Tibial nerve (tissue), 4 donors: ENCODE results near the gene SLC6A6. TPM values are rescaled to one million over a fixed set of nuclear protein-coding genes. Genes with fewer than 3 reads are reported as not detected.

Experiments
- DNase-seq, 2 donors: peaks; one replicate each; pipeline ENCODE4 v3.0.0-alpha.2; 2019; ENCODE audit warnings: low spot score in 2 of 2
- H3K27ac ChIP-seq, 4 donors: fragments of 200-600 bp; sonication (generic) in 3 of 4; one replicate each; pipeline ENCODE4 v1.5.1; 2017 to 2019; ENCODE audit warnings: mild to moderate bottlenecking in 1 of 4
- H3K27me3 ChIP-seq, 2 donors: fragments of 200-600 bp; sonication (generic) in 1 of 2; one replicate each; pipeline versions ENCODE4 v1.5.1 to v1.6.0; 2017 to 2019
- H3K36me3 ChIP-seq, 3 donors: fragments of 200-600 bp; sonication (generic); one replicate each; pipeline ENCODE4 v1.5.1; 2018 to 2019
- H3K4me1 ChIP-seq, 4 donors: fragments of 200-600 bp; sonication (generic) in 3 of 4; one replicate each; pipeline ENCODE4 v1.5.1; 2017 to 2019
- H3K4me3 ChIP-seq, 4 donors: fragments of 200-600 bp; sonication (generic) in 3 of 4; one replicate each; pipeline ENCODE4 v1.5.1; 2017 to 2019; ENCODE audit warnings: mild to moderate bottlenecking in 1 of 4, moderate library complexity in 1 of 4
- H3K9me3 ChIP-seq, 4 donors: fragments of 200-600 bp; sonication (generic) in 3 of 4; one replicate each; pipeline ENCODE4 v1.5.1; 2017 to 2019
- CTCF ChIP-seq, 5 experiments: fragments of 200-600 bp in 3 of 5; fragments of 450-650 bp in 2 of 5; sonication (generic) in 3 of 5; IDR thresholded peaks; one replicate each; pipeline ENCODE4 v1.5.1; 2016 to 2019; ENCODE audit warnings: antibody characterized with exemption in 5 of 5, mild to moderate bottlenecking in 3 of 5, moderate library complexity in 2 of 5
- EP300 ChIP-seq, 2 donors: sonication (generic); formaldehyde crosslinking; IDR thresholded peaks; one replicate each; pipeline ENCODE4 v1.6.1; 2017; ENCODE audit warnings: antibody characterized with exemption in 2 of 2, mild to moderate bottlenecking in 1 of 2
- POLR2A ChIP-seq, 2 donors: fragments of 450-650 bp; IDR thresholded peaks; one replicate each; pipeline ENCODE4 v1.6.1; 2017; ENCODE audit warnings: antibody characterized with exemption in 2 of 2, mild to moderate bottlenecking in 2 of 2, moderate library complexity in 2 of 2
- WGBS, 2 donors: methylation state at CpG; one replicate each; pipeline ENCODE4 v1.1.5; 2018; 5-methylcytosine and 5-hydroxymethylcytosine counted together
- total RNA-seq, 4 donors: library from RNA; depleted of rRNA; stranded (reverse); fragments of >200 nt; gene quantifications; one replicate each; pipeline ENCODE4 v1.1.0, GENCODE V29; 2016

SLC6A6 gene
- total RNA-seq, 4 donors from 2014 or later: 11.8 to 24.9 (median 13.5) TPM

- H3K9me3 ChIP-seq: no peaks in the 10 kb centered on the region
- 90% methylated on average over 21 to 24 of the region's 31 CpGs for WGBS, 2 donors
- TF ChIP-seq POLR2A (IDR thresholded peaks at IDR 0.05): no peak
- H3K27me3 ChIP-seq: no peaks in the 10 kb centered on the region
- no peak overlapping the region for H3K27ac ChIP-seq
- H3K36me3 ChIP-seq: peaks cover 0 to 9% (median 0%) of the 10 kb centered on the region in 3 donors
- H3K4me1 ChIP-seq: no peaks in the 10 kb centered on the region
- DNase-seq: no peak
- H3K4me3 ChIP-seq: no peak overlapping the region
Observed at GRCh38 chr3:14492948-14493881, 90.8 kb downstream of the SLC6A6 start.

GRCh38 chr3:14494279-14494972, 92.0 kb downstream of the SLC6A6 start:
- H3K27ac ChIP-seq: no peak overlapping the region
- no peak for DNase-seq
- no peaks in the 10 kb centered on the region for H3K9me3 ChIP-seq
- peaks cover 0 to 8% (median 0%) of the 10 kb centered on the region in 3 donors for H3K36me3 ChIP-seq
- no peaks in the 10 kb centered on the region for H3K27me3 ChIP-seq
- TF ChIP-seq EP300 (IDR thresholded peaks at IDR 0.05): no peak
- no peak for TF ChIP-seq POLR2A (IDR thresholded peaks at IDR 0.05)
- TF ChIP-seq CTCF (IDR thresholded peaks at IDR 0.05): no peak
- WGBS, 2 donors: 86% methylated on average over 14 to 17 of the region's 17 CpGs
- H3K4me1 ChIP-seq: no peaks in the 10 kb centered on the region
- no peak overlapping the region for H3K4me3 ChIP-seq

GRCh38 chr3:14494973-14495300, 92.5 kb downstream of the SLC6A6 start:
- TF ChIP-seq CTCF (IDR thresholded peaks at IDR 0.05) (no peak), POLR2A (IDR thresholded peaks at IDR 0.05) (no peak), EP300 (IDR thresholded peaks at IDR 0.05) (no peak)
- Histone ChIP-seq H3K4me1 (no peaks in the 10 kb centered on the region), H3K9me3 (peaks cover 0 to 5% (median 0%) of the 10 kb centered on the region in 4 donors), H3K27me3 (no peaks in the 10 kb centered on the region), H3K27ac (no peak overlapping the region), H3K4me3 (no peak overlapping the region), H3K36me3 (peaks cover 0 to 4% (median 0%) of the 10 kb centered on the region in 3 donors)
- WGBS, 2 donors: 84 to 85% methylated on average over 5 of the region's 5 CpGs
- DNase-seq: no peak

GRCh38 chr3:14496351-14496750, 93.9 kb downstream of the SLC6A6 start:
- Histone ChIP-seq H3K4me3 (no peak overlapping the region), H3K36me3 (no peaks in the 10 kb centered on the region), H3K4me1 (no peaks in the 10 kb centered on the region), H3K9me3 (peaks cover 0 to 19% (median 2%) of the 10 kb centered on the region in 4 donors), H3K27me3 (no peaks in the 10 kb centered on the region), H3K27ac (no peak overlapping the region)
- no peak for DNase-seq
- WGBS, 2 donors: 95 to 96% methylated on average over 9 of the region's 9 CpGs
- TF ChIP-seq CTCF (IDR thresholded peaks at IDR 0.05): no peak
- no peak for TF ChIP-seq POLR2A (IDR thresholded peaks at IDR 0.05)
- TF ChIP-seq EP300 (IDR thresholded peaks at IDR 0.05): no peak

GRCh38 chr3:14497321-14497720, 94.9 kb downstream of the SLC6A6 start:
- WGBS, 2 donors: 71 to 75% methylated on average over 10 of the region's 10 CpGs
- DNase-seq: no peak

More at GRCh38 chr3:14497321-14497720, 94.9 kb downstream of the SLC6A6 start:
- no peaks in the 10 kb centered on the region for H3K27me3 ChIP-seq
- H3K9me3 ChIP-seq: peaks cover 0 to 26% (median 5%) of the 10 kb centered on the region in 4 donors
- no peaks in the 10 kb centered on the region for H3K4me1 ChIP-seq
- no peaks in the 10 kb centered on the region for H3K36me3 ChIP-seq
- TF ChIP-seq EP300 (IDR thresholded peaks at IDR 0.05) (no peak), POLR2A (IDR thresholded peaks at IDR 0.05) (no peak), CTCF (IDR thresholded peaks at IDR 0.05) (no peak)
- no peak overlapping the region for H3K27ac ChIP-seq
- H3K4me3 ChIP-seq: no peak overlapping the region
